GM10266 (cell line): ENCODE data around the gene TBL1XR1.

ENCODE experiments used
- DNase-seq: peaks from one replicate; pipeline ENCODE4 v3.0.0; 2012; ENCODE audit errors: extremely low spot score
- TF ChIP-seq, protein P1 (sequence below): IDR thresholded peaks from 2 replicates; pipeline ENCODE4 v1.5.1; 2012; ENCODE audit warnings: mild to moderate bottlenecking, low read depth; ENCODE audit not compliant: control insufficient read depth, insufficient read depth; ENCODE audit errors: missing control alignments

The TBL1XR1 gene

GRCh38 chr3:177080122-177080521, 117.2 kb downstream of the TBL1XR1 start:
- no peak for DNase-seq
- TF ChIP-seq, protein P1, sequence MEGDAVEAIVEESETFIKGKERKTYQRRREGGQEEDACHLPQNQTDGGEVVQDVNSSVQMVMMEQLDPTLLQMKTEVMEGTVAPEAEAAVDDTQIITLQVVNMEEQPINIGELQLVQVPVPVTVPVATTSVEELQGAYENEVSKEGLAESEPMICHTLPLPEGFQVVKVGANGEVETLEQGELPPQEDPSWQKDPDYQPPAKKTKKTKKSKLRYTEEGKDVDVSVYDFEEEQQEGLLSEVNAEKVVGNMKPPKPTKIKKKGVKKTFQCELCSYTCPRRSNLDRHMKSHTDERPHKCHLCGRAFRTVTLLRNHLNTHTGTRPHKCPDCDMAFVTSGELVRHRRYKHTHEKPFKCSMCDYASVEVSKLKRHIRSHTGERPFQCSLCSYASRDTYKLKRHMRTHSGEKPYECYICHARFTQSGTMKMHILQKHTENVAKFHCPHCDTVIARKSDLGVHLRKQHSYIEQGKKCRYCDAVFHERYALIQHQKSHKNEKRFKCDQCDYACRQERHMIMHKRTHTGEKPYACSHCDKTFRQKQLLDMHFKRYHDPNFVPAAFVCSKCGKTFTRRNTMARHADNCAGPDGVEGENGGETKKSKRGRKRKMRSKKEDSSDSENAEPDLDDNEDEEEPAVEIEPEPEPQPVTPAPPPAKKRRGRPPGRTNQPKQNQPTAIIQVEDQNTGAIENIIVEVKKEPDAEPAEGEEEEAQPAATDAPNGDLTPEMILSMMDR, result no peak

DNA sequence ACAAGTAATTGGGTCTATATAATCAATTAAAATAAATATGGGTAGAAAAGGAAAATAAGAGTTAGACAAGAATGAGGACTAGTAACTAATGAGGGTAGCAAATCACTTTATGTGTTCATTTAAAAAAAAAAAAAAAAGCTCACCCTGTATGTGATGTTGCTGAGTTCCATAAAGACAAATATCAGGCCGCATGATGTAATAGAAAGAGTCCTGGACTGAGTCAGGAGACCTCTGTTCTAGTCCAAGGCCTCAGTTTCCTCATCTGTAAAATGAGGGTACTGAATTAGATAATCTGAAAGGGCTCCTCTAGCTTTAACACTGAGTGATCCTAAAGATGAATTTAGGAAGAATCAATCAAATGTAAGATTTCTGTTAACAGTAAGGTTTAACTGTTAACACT, 117.6 kb downstream of the TBL1XR1 start:
- DNase-seq, result no peak
- TF ChIP-seq, protein P1, result no peak

DNA sequence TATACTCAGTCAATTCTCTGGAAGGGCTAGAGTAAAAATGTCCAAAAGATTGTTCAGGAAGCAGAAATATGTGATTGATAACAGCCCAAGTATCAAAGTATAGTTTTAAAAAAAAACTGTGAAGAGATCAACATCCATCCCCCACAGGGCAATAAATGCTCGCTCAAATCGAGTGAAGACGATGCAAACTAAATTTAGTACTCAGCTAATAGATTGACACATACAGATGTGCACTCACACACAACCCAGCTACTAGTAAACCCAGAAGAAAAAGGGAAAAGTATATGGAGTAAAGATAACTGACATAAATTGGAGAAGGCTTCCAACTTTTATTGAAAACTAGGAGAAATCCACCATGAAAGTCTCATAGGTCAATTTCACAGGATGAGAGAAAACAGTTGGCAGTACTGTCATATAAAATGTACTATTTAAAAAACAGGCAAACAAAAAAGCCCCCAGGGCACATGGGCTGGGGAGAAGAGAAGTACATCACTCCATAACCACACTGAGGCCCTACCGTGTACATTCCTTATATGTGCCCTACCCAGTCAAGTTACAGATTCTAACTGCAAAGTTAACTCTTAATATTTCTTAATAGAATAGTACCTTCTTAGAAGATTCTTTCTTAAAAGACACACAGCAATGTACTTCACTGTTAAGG, 125.7 kb downstream of the TBL1XR1 start:
- TF ChIP-seq, protein P1, result no peak
- DNase-seq, result no peak

GRCh38 chr3:177069514-177070329, 127.6 kb downstream of the TBL1XR1 start:
- TF ChIP-seq, protein P1, result no peak
- DNase-seq, result no peak

GRCh38 chr3:177068967-177069366, 128.3 kb downstream of the TBL1XR1 start:
- TF ChIP-seq, protein P1, result no peak
- no peak for DNase-seq

GRCh38 chr3:177066068-177066467, 131.2 kb downstream of the TBL1XR1 start:
- TF ChIP-seq, protein P1, result no peak
- DNase-seq, result no peak
